SJCRH30 (cell line): ENCODE data around the gene TGFB2. TPM values are rescaled to one million over a fixed set of nuclear protein-coding genes. Genes with fewer than 3 reads are reported as not detected.

ENCODE experiments used
- DNase-seq, 2 experiments: peaks; one replicate each; pipeline ENCODE4 v3.0.0-alpha.2; 2015 to 2020
- H3K27ac ChIP-seq: fragments of 250-450 bp; sonication (Bioruptor Pico); 2 replicates; pipeline ENCODE4 v1.5.1; 2020; ENCODE audit warnings: mild to moderate bottlenecking, moderate library complexity
- H3K27me3 ChIP-seq: fragments of 250-450 bp; sonication (Bioruptor Pico); 2 replicates; pipeline ENCODE4 v1.5.1; 2020; ENCODE audit warnings: mild to moderate bottlenecking, moderate library complexity
- H3K36me3 ChIP-seq: fragments of 250-450 bp; sonication (Bioruptor Pico); 2 replicates; pipeline ENCODE4 v1.5.1; 2020; ENCODE audit warnings: mild to moderate bottlenecking, moderate library complexity
- H3K4me1 ChIP-seq: fragments of 250-450 bp; sonication (Bioruptor Pico); 2 replicates; pipeline ENCODE4 v1.5.1; 2020; ENCODE audit warnings: mild to moderate bottlenecking, moderate library complexity
- H3K4me3 ChIP-seq: fragments of 250-450 bp; sonication (Bioruptor Pico); 2 replicates; pipeline ENCODE4 v1.5.1; 2020; ENCODE audit warnings: mild to moderate bottlenecking, moderate library complexity
- H3K9me3 ChIP-seq: fragments of 250-450 bp; sonication (Bioruptor Pico); replicated peaks from 2 replicates; pipeline ENCODE4 v1.5.1; 2020; ENCODE audit warnings: mild to moderate bottlenecking, moderate library complexity
- total RNA-seq: library from RNA; depleted of rRNA; stranded (reverse); fragments of >200 nt; shearing (Covaris generic); gene quantifications from 2 replicates; pipeline ENCODE4 v1.2.3, GENCODE V29; 2014

The TGFB2 gene
- total RNA-seq, 1 experiment from 2014 or later: 24.4 TPM

GRCh38 chr1:218425647-218426342, 80.7 kb downstream of the TGFB2 start:
- DNase-seq: peak in 1 of 2 experiments; percentile 56
- Histone ChIP-seq H3K27ac (peak overlapping the region; percentile 47), H3K9me3 (peaks cover 5% of the 10 kb centered on the region), H3K36me3 (no peaks in the 10 kb centered on the region), H3K4me3 (no peak overlapping the region), H3K27me3 (no peaks in the 10 kb centered on the region), H3K4me1 (peaks cover 33% of the 10 kb centered on the region)

GRCh38 chr1:218426343-218426657, 81.2 kb downstream of the TGFB2 start:
- Histone ChIP-seq H3K36me3 (no peaks in the 10 kb centered on the region), H3K9me3 (peaks cover 5% of the 10 kb centered on the region), H3K4me3 (no peak overlapping the region), H3K4me1 (peaks cover 35% of the 10 kb centered on the region), H3K27me3 (no peaks in the 10 kb centered on the region), H3K27ac (peak overlapping the region; percentile 47)
- peak; percentile 84 to 96 for DNase-seq

- DNase-seq: no peak
- no peaks in the 10 kb centered on the region for H3K27me3 ChIP-seq
- peaks cover 4% of the 10 kb centered on the region; the same call in 1 of the 2 replicates for H3K36me3 ChIP-seq
- H3K4me3 ChIP-seq: no peak overlapping the region
- H3K9me3 ChIP-seq: peaks cover 5% of the 10 kb centered on the region; the same call in 1 of the 2 replicates
- H3K4me1 ChIP-seq: peaks cover 34% of the 10 kb centered on the region
- no peak overlapping the region for H3K27ac ChIP-seq
These were observed 84.2 kb downstream of the TGFB2 start for GRCh38 chr1:218429301-218429700.

GRCh38 chr1:218430346-218430745, 85.2 kb downstream of the TGFB2 start:
- peaks cover 13% of the 10 kb centered on the region; the same call in 1 of the 2 replicates for H3K36me3 ChIP-seq
- DNase-seq: no peak
- H3K4me3 ChIP-seq: no peak overlapping the region
- H3K27me3 ChIP-seq: no peaks in the 10 kb centered on the region
- H3K4me1 ChIP-seq: peaks cover 35% of the 10 kb centered on the region
- peaks cover 5% of the 10 kb centered on the region; the same call in 1 of the 2 replicates for H3K9me3 ChIP-seq
- peak overlapping the region; percentile 24 for H3K27ac ChIP-seq

GRCh38 chr1:218430822-218431221, 85.7 kb downstream of the TGFB2 start:
- H3K9me3 ChIP-seq: peaks cover 5% of the 10 kb centered on the region; the same call in 1 of the 2 replicates
- peak overlapping the region; percentile 24 for H3K27ac ChIP-seq
- peaks cover 31% of the 10 kb centered on the region for H3K4me1 ChIP-seq
- DNase-seq: peak; percentile 21 to 68
- no peaks in the 10 kb centered on the region for H3K27me3 ChIP-seq
- no peak overlapping the region for H3K4me3 ChIP-seq
- H3K36me3 ChIP-seq: peaks cover 18% of the 10 kb centered on the region; the same call in 1 of the 2 replicates

- Histone ChIP-seq H3K4me3 (no peak overlapping the region), H3K9me3 (peaks cover 5% of the 10 kb centered on the region; the same call in 1 of the 2 replicates), H3K27me3 (no peaks in the 10 kb centered on the region), H3K4me1 (peaks cover 25% of the 10 kb centered on the region), H3K27ac (no peak overlapping the region), H3K36me3 (peaks cover 23% of the 10 kb centered on the region)
- no peak for DNase-seq
These were observed 86.3 kb downstream of the TGFB2 start for GRCh38 chr1:218431476-218431875.

GRCh38 chr1:218433744-218434143, 88.6 kb downstream of the TGFB2 start:
- Histone ChIP-seq H3K9me3 (peaks cover 5% of the 10 kb centered on the region; the same call in 1 of the 2 replicates), H3K4me3 (no peak overlapping the region), H3K27me3 (no peaks in the 10 kb centered on the region), H3K27ac (no peak overlapping the region), H3K36me3 (peaks cover 28% of the 10 kb centered on the region), H3K4me1 (peaks cover 18% of the 10 kb centered on the region)
- DNase-seq: no peak

GRCh38 chr1:218435528-218435927, 90.4 kb downstream of the TGFB2 start:
- H3K27ac ChIP-seq: no peak overlapping the region
- H3K36me3 ChIP-seq: peaks cover 35% of the 10 kb centered on the region
- no peaks in the 10 kb centered on the region for H3K27me3 ChIP-seq
- H3K4me3 ChIP-seq: no peak overlapping the region
- H3K4me1 ChIP-seq: peaks cover 16% of the 10 kb centered on the region
- DNase-seq: no peak
- H3K9me3 ChIP-seq: peaks cover 3% of the 10 kb centered on the region; the same call in 1 of the 2 replicates

- no peak overlapping the region for H3K4me3 ChIP-seq
- H3K36me3 ChIP-seq: peaks cover 38% of the 10 kb centered on the region
- no peaks in the 10 kb centered on the region for H3K27me3 ChIP-seq
- H3K9me3 ChIP-seq: no peaks in the 10 kb centered on the region
- peaks cover 8% of the 10 kb centered on the region for H3K4me1 ChIP-seq
- no peak overlapping the region for H3K27ac ChIP-seq
- DNase-seq: no peak
These were observed 91.2 kb downstream of the TGFB2 start for GRCh38 chr1:218436346-218436745.

GRCh38 chr1:218436997-218437396, 91.9 kb downstream of the TGFB2 start:
- Histone ChIP-seq H3K9me3 (no peaks in the 10 kb centered on the region), H3K4me1 (0 out of 2 replicates have a peak, but pooled peaks cover 3% of the 10 kb centered on the region), H3K4me3 (no peak overlapping the region), H3K27me3 (no peaks in the 10 kb centered on the region), H3K36me3 (peaks cover 41% of the 10 kb centered on the region), H3K27ac (no peak overlapping the region)
- no peak for DNase-seq

- Histone ChIP-seq H3K36me3 (peaks cover 34% of the 10 kb centered on the region), H3K4me1 (0 out of 2 replicates have a peak, but pooled peaks cover 3% of the 10 kb centered on the region), H3K27me3 (no peaks in the 10 kb centered on the region), H3K4me3 (no peak overlapping the region), H3K9me3 (no peaks in the 10 kb centered on the region), H3K27ac (no peak overlapping the region)
- DNase-seq: no peak
These were observed 94.6 kb downstream of the TGFB2 start for GRCh38 chr1:218439541-218440295.

GRCh38 chr1:218443255-218443654, 98.1 kb downstream of the TGFB2 start:
- peaks cover 2% of the 10 kb centered on the region; the same call in 1 of the 2 replicates for H3K9me3 ChIP-seq
- H3K4me1 ChIP-seq: 0 out of 2 replicates have a peak, but pooled peaks cover 4% of the 10 kb centered on the region
- no peak overlapping the region for H3K27ac ChIP-seq
- no peak for DNase-seq
- H3K4me3 ChIP-seq: no peak overlapping the region
- no peaks in the 10 kb centered on the region for H3K27me3 ChIP-seq
- H3K36me3 ChIP-seq: peaks cover 13% of the 10 kb centered on the region

GRCh38 chr1:218444173-218444572, 99.0 kb downstream of the TGFB2 start:
- Histone ChIP-seq H3K27me3 (no peaks in the 10 kb centered on the region), H3K27ac (no peak overlapping the region), H3K4me1 (0 out of 2 replicates have a peak, but pooled peaks cover 4% of the 10 kb centered on the region), H3K4me3 (no peak overlapping the region), H3K9me3 (peaks cover 4% of the 10 kb centered on the region; the same call in 1 of the 2 replicates), H3K36me3 (peaks cover 13% of the 10 kb centered on the region)
- no peak for DNase-seq

- 0 out of 2 replicates have a peak, but pooled peaks cover 4% of the 10 kb centered on the region for H3K4me1 ChIP-seq
- H3K4me3 ChIP-seq: no peak overlapping the region
- no peak overlapping the region for H3K27ac ChIP-seq
- no peaks in the 10 kb centered on the region for H3K27me3 ChIP-seq
- H3K36me3 ChIP-seq: peaks cover 12% of the 10 kb centered on the region
- H3K9me3 ChIP-seq: peaks cover 4% of the 10 kb centered on the region; the same call in 1 of the 2 replicates
- DNase-seq: no peak
These were observed 99.5 kb downstream of the TGFB2 start for GRCh38 chr1:218444588-218444987.
